ENCODE measurements around the gene SMARCD2. TPM values are rescaled to one million over a fixed set of nuclear protein-coding genes. Genes with fewer than 3 reads are reported as not detected.

SMARCD2 gene
- total RNA-seq, 1 experiment from 2014 or later = 50.6 TPM

GRCh38 chr17:63836811-63837210 is 5.7 kb downstream of the SMARCD2 start:
- H3K27ac Mint-ChIP-seq (ENCODE audit: unreplicated experiment) = no peak overlapping the region
- CTCF ChIA-PET = no interaction called here
- no peaks in the 10 kb centered on the region for H3K9me3 Mint-ChIP-seq (ENCODE audit: low read depth, unreplicated experiment)
- H3K4me1 Mint-ChIP-seq (ENCODE audit: low read depth, unreplicated experiment) = peaks cover 22% of the 10 kb centered on the region
- H3K4me3 Mint-ChIP-seq (ENCODE audit: low read depth, unreplicated experiment) = no peak overlapping the region
- H3K27me3 Mint-ChIP-seq (ENCODE audit: unreplicated experiment) = no peaks in the 10 kb centered on the region
- H3K36me3 Mint-ChIP-seq (ENCODE audit: insufficient read depth, unreplicated experiment) = peaks cover 31% of the 10 kb centered on the region
- intact Hi-C loops (cut with micrococcal nuclease; ENCODE audit: unreplicated experiment) = no loop called here
- no TSS peak for BruUV-seq (replicated peaks)
- no peak for DNase-seq
- no peak for TF ChIP-seq CTCF (IDR thresholded peaks at IDR 0.05; ENCODE audit: unreplicated experiment)

- H3K27ac Mint-ChIP-seq (ENCODE audit: unreplicated experiment) = no peak overlapping the region
- BruUV-seq (replicated peaks) = no TSS peak
- H3K4me3 Mint-ChIP-seq (ENCODE audit: low read depth, unreplicated experiment) = no peak overlapping the region
- H3K36me3 Mint-ChIP-seq (ENCODE audit: insufficient read depth, unreplicated experiment) = peaks cover 18% of the 10 kb centered on the region
- no peaks in the 10 kb centered on the region for H3K9me3 Mint-ChIP-seq (ENCODE audit: low read depth, unreplicated experiment)
- CTCF ChIA-PET = interaction anchor here (0.7 kb wide), 1 partner anchor 410 kb away, joined by 4 read pairs; no protein-coding TSS in a partner anchor
- H3K4me1 Mint-ChIP-seq (ENCODE audit: low read depth, unreplicated experiment) = peaks cover 11% of the 10 kb centered on the region
- no peak for DNase-seq
- intact Hi-C loops (cut with micrococcal nuclease; ENCODE audit: unreplicated experiment) = no loop called here
- no peak for TF ChIP-seq CTCF (IDR thresholded peaks at IDR 0.05; ENCODE audit: unreplicated experiment)
- no peaks in the 10 kb centered on the region for H3K27me3 Mint-ChIP-seq (ENCODE audit: unreplicated experiment)
Measured at GRCh38 chr17:63835167-63835720, 7.2 kb downstream of the SMARCD2 start.

DNA sequence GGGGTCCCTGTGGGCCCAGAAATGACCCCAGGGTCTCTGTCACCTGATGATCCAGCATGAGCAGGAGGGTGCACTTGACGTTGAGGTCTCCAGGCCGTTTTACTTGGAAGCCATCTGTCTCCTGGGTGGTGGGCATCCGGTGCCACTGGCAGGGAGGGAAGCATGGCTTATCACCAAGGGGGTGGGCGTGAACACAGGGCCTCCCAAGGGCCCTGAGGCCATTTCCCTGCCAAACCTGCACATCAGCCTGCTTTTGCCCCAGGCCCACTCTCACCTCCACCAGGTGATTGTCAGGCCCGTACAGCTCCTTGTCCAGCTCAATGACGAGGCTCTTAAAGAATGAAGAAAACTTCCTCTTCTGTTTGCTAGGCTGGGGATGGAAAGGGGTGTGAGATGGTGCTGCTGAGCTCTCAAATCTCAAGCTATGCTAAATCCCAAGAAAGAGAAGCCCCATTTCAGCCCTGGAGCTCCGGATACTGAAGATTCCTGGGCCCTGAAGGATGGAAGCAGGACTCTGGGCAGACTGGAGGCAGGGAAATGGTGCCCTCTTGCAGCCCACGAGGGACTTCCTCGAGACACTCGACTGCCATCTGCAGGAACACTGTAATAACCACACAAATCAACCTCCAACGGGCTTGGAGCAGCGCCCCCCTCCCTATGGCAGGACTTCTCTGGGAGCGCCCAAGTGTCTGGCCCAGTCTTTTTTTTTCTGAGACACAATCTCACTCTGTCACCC is 7.9 kb downstream of the SMARCD2 start:
- Mint-ChIP-seq H3K36me3 (ENCODE audit: insufficient read depth, unreplicated experiment) (peaks cover 21% of the 10 kb centered on the region), H3K4me3 (ENCODE audit: low read depth, unreplicated experiment) (no peak overlapping the region), H3K27me3 (ENCODE audit: unreplicated experiment) (no peaks in the 10 kb centered on the region), H3K27ac (ENCODE audit: unreplicated experiment) (no peak overlapping the region), H3K9me3 (ENCODE audit: low read depth, unreplicated experiment) (no peaks in the 10 kb centered on the region), H3K4me1 (ENCODE audit: low read depth, unreplicated experiment) (peaks cover 11% of the 10 kb centered on the region)
- TF ChIP-seq CTCF (IDR thresholded peaks at IDR 0.05; ENCODE audit: unreplicated experiment) = peak; percentile 67
- CTCF ChIA-PET = interaction anchor here (0.7 to 0.9 kb wide), 3 partner anchors 60 to 409 kb away, joined by 3 to 4 read pairs (median 3); partner anchors contain the start of gene DDX42
- intact Hi-C loops (cut with micrococcal nuclease; ENCODE audit: unreplicated experiment) = no loop called here
- peak; percentile 71 for DNase-seq
- BruUV-seq (replicated peaks) = no TSS peak

DNA sequence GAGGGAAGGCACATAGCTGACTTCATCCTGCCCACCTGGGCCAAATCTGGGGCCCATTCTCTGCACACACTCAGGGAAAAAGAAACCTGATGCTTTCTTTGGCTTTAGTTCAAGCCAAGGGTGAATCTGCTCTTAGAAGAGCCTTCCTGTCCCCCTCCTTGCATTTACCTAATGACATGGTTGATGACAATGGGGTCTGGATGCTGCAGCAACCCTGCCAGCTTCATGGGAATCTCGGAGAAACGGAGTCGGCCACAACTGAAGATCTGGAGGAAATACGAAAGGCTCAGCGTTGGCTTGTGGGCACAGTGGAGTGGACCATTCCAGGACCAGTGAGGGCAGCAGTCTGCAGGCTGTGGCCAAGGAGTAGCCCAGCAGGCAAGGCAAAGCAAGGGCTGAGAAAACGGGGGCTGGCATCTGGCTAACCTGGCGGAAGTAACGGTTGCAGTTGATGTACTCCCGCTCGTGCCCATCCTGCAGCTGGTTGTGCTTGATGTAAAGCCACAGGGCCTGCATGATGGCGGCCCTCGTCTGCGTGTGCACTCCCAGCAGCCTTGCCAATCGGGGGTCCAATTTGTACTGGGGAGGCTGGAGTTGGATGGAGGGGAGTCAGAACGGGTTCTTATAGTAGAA is 8.6 kb downstream of the SMARCD2 start:
- Mint-ChIP-seq H3K9me3 (ENCODE audit: low read depth, unreplicated experiment) (no peaks in the 10 kb centered on the region), H3K27ac (ENCODE audit: unreplicated experiment) (no peak overlapping the region), H3K4me1 (ENCODE audit: low read depth, unreplicated experiment) (peaks cover 11% of the 10 kb centered on the region), H3K27me3 (ENCODE audit: unreplicated experiment) (no peaks in the 10 kb centered on the region), H3K4me3 (ENCODE audit: low read depth, unreplicated experiment) (no peak overlapping the region), H3K36me3 (ENCODE audit: insufficient read depth, unreplicated experiment) (peaks cover 23% of the 10 kb centered on the region)
- no TSS peak for BruUV-seq (replicated peaks)
- CTCF ChIA-PET = interaction anchor here (0.8 to 0.9 kb wide), 2 partner anchors 59 to 158 kb away, joined by 3 read pairs; partner anchors contain the start of gene DDX42
- DNase-seq = no peak
- no peak for TF ChIP-seq CTCF (IDR thresholded peaks at IDR 0.05; ENCODE audit: unreplicated experiment)
- intact Hi-C loops (cut with micrococcal nuclease; ENCODE audit: unreplicated experiment) = no loop called here
